NCI-H146 treated with DMSO at 0.1 percent for 48 hours (cell line): ENCODE data around the gene PIGQ.

ENCODE experiments used
- DNase-seq: peaks from one replicate; lab custom pipeline; 2025; ENCODE audit not compliant: unreplicated experiment; lab: John Stamatoyannopoulos, UW

Gene PIGQ

DNA sequence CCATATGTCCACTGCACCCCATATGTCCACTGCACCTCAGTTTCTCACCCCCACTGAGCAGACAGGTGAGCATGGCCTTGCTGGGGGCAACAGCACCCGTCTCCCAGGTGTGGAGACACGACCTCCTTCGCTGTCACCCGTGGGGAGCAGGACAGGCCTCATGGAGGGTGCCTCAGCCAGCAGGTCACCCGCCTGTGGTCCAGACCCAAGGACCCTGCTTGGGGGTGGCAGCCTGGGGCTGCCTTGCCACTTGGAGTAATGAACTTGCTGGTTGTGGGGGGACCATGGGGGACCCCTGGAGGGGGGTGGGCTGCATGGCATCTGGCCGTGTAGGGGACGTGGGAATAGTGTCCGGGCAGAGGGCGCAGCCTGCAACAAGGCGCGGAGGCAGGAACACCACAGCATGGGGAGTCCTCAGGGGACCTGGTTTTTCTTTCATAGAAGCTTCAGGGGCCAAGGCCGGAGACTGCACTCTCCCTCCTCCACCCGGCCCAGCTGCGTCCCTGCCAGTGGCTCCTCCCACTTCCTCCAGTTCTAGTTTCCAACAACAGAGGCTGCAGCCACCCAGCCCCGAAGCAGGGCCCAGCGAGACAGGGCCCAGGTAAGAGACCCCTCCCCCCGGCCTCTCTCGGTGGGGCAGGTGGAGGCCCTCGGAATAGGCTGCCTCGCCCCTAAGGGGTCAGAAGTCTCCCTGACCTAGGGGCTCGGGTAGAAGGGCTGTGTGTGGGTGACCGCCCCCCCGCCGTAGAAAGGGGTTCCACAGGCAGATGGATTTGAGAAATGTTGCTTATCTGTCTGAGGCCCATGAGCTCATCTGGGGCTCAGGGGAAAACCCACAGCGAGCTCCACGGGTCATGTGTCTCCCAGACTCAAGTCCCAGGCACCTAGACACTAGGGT is 3.0 kb upstream of the PIGQ start, which contains the start of gene NHLRC4:
Gene NHLRC4 (plus strand): TSS at position 531 of the 898 bp plus-strand sequence. CDS start 1,043 bp downstream, outside the sequence.
- DNase-seq, result peak; percentile 17

- DNase-seq, result no peak
Observed at GRCh38 chr16:567373-568256, 2.2 kb upstream of the PIGQ start.

DNA sequence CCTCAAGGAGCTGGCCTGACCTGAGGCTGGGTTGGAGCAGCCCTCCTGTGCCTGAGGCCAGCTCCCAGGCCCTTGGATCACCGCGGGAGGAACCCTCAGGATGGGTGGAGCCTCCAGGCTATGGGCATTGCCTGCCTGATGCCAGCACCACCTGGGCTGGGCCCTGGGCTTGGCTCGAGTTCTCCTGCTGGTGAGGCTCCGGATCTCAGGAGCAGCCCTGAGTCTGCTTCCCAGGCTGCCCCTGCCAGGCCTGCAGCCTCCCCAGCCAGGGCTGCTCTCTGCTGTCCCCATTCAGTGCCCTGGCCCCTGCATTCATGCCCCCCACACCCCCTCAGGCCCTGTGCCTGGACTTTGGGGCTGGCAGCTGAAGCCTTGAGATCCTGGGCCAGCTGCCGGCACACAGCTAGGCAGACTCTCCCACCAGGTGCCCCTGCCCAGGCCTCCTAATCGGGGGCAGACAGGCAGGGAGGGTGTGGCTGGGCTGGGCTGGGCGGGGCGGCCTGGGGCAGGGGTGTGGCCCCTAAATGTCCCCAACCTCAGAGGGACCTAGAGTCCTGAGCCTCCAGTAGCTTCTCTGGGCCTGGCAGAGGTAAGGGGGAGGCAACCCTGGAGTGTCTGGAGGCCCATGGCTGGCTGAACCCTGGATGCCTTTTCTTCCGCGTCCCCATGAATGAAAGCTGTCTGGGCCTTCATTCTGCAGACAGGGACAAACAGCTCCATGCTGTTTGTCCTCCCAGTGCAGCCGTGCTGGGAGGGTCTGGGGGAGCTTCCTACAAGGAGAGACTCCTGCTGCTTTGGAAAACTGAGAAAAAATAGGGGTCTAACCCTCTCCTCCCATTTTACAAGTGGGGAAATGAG is 1.1 kb upstream of the PIGQ start:
- DNase-seq, result no peak

- no peak for DNase-seq
Observed at GRCh38 chr16:572865-573650, 3.3 kb downstream of the PIGQ start.

DNA sequence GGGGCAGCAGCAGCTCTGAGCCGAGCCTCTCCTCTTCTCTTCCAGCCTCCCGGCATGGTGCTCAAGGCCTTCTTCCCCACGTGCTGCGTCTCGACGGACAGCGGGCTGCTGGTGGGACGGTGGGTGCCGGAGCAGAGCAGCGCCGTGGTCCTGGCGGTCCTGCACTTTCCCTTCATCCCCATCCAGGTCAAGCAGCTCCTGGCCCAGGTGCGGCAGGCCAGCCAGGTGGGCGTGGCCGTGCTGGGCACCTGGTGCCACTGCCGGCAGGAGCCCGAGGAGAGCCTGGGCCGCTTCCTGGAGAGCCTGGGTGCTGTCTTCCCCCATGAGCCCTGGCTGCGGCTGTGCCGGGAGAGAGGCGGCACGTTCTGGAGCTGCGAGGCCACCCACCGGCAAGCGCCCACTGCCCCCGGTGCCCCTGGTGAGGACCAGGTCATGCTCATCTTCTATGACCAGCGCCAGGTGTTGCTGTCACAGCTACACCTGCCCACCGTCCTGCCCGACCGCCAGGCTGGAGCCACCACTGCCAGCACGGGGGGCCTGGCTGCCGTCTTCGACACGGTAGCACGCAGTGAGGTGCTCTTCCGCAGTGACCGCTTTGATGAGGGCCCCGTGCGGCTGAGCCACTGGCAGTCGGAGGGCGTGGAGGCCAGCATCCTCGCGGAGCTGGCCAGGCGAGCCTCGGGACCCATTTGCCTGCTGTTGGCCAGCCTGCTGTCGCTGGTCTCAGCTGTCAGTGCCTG is 4.4 kb downstream of the PIGQ start:
- no peak for DNase-seq

DNA sequence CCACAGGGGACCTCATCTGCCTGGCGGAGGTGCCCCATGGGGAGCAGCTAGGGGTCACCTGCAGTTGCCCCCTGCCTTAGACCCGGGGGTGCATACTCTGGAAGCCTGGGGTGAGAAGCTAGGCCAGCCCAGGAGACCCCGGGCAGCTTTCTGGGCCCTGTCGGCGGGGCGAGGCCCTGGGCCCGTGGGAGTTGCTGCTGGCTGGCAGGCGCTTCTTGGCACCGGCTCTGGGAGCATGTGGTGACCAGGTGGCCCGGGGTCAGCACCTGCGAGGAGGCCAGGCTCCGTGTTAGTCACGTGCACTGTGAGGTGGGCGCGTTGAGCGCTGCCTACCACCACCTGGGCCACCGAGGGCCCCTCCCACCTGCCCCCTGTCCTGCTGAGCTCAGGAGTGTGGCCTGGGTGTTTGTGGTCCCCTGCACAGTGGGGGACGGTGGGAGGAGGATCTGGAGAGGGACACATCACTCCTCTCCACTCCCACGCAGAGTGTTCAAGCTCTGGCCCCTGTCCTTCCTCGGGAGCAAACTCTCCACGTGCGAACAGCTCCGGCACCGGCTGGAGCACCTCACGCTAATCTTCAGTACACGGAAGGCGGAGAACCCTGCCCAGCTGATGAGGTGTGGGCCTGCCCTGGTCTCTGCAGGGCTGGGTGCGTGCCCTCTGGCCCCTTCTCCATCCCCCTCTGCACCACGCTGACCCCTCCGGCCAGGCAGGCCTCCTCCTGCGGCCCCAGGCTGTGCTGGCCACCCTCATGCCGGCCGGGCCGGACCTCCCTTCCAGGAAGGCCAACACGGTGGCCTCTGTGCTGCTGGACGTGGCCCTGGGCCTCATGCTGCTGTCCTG is 5.8 kb downstream of the PIGQ start:
- no peak for DNase-seq

GRCh38 chr16:576197-576822 is 6.5 kb downstream of the PIGQ start:
- no peak for DNase-seq

DNA sequence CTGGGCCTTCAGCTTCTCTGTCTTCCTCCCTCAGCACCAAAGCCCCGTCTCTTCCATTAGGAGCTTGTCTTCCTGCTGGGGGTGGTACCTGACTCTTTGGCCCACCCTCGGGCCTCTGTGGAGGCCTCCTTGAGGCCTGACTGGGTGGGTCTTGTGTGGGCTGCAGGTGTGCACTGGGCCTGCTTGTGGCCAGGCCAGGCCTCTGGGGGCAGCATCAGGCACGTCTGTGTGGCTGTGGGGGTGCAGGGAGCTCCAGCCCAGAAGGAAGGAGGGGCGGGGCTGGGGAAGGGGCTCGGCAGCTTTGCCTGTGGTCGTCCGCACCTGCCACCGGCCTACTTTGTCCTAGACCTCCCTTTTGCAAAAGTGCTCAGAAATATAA is 7.0 kb downstream of the PIGQ start:
- DNase-seq, result no peak

DNA sequence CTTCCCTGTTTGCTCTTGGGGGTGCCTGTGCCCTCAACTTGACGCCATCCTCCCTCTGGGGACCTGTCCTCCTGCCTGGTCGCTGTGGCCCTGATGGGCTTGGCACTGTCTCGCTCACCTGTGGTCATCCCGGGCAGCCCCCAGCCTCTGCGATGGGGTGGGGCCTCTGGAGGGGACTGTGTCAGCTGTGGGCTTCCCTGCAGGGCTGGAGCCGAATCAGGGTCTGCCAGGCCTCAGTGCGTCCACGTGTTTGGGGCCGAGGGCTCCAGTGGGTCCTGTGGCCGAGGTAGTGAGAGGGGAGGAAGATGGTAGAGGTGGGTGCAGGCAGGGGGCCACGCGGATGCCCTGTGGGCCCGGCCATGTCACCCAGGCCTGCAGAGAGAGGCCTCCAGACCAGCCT is 8.0 kb downstream of the PIGQ start:
- DNase-seq, result no peak

DNA sequence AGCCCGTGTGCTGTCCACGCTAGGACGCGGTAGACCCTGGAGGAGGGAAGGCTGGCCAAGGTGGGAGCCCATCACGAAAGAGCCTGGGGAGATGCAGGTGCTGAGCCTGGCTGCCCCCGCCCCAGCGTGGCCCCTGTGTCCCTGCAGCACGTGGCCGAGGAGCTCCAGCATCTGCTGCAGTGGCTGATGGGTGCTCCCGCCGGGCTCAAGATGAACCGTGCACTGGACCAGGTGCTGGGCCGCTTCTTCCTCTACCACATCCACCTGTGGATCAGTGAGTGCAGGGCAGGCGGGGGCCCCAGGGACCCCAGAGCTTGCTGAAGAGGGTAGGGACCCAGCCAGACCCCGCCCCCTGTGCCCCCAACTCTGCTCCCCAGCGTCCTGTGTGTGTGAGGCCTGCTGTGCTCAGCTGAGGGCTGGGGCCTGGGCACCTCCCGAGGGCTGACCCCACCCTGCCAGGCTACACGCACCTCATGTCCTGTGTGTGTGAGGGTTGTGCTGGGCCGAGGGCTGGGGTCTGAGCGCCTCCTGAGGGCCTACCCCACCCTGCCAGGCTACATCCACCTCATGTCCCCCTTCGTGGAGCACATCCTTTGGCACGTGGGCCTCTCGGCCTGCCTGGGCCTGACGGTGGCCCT is 8.6 kb downstream of the PIGQ start:
- DNase-seq, result no peak

DNA sequence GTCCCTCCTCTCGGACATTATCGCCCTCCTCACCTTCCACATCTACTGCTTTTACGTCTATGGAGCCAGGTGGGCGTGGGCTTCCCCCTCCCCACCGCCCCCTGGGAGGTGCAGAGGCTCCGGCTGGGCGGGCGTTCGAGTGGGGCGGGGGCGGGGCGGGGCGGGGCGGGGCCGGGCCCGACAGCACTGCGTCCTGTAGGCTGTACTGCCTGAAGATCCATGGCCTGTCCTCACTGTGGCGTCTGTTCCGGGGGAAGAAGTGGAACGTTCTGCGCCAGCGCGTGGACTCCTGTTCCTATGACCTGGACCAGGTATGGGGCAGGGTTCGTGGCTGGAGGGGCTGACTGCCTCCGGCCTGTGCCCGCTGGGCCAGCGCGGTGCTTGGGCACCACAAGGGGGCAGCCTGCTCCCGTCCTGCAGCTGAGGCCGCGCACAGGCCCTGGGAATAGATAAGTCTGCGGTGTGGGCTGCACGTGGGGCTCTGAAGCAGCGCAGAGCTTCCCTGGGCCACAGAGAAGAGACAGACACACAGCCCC is 9.2 kb downstream of the PIGQ start:
- no peak for DNase-seq

GRCh38 chr16:580141-580945 is 10.6 kb downstream of the PIGQ start:
- DNase-seq, result no peak

DNA sequence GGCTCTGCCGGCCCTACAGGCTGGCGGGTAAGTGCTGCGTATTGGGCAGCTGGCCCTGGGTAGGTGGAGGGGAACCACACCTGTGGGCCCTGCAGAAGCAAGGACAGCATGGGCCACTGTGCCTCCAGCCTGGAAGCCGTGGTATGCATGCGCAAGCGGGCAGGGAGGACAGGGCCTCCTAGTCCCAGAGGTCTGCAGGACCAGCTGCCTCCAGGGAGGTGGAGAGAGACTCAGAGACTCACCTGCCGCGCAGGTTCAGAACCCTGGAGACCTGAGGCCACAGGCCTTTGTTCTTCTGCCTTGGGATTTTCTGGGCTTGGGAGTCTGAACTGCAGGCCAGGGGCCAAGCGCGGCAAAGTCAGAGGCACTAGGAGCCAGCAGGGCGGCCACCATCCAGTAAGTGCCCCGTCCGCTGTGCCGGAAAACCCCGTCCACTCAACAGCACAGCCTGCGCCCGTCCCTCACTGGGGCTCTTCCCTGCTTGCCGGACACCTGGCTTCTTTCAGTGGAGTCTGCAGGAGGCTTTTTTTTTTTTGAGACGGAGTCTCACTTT is 11.3 kb downstream of the PIGQ start:
- DNase-seq, result no peak

- no peak for DNase-seq
Observed at GRCh38 chr16:582218-582613, 12.4 kb downstream of the PIGQ start.

DNA sequence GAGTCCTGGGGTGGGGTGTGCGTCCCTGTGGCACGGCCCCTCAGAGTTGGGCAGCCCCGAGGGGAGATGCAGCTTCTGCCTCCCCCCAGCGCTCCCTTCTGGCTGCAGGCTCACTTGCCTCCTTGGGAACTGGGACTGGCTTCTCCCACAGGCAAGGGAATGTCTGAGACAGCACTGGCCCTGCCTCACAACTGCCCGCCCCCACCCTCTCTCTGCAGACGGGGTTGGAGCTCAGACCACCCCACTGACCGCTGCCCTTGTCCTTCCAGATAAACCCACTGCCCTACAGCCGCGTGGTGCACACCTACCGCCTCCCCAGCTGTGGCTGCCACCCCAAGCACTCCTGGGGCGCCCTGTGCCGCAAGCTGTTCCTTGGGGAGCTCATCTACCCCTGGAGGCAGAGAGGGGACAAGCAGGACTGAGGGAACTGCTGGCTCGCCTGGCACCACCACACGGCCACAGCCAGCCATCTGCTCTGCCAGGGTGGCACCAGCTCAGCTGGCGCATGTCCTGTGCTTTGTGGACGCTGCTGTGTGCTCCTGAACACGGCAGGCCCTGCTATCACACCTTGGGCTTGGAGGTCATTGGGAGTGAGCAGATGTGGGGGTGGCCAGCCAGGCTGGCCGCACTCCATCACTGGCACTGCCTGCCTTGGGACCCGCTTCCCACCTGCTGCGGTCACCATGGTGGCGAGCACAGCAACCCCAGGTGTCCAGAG is 13.0 kb downstream of the PIGQ start:
- DNase-seq, result no peak

DNA sequence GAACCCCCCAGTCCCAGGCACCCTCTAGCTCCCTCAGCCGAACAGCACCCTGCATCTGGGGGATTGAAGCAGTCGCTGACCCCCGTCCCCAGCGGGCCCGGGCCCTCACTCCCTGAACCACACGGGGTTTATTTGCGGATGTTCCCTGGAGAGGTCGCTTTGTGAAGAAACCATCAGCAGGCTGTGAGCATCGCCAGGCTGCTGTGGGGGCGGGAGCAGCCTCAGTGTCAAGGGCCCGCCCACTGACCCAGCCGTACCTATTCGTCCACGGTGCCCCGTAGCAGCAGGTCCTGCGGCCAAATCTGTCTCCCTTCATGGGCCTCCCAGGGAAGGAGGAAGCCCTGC is 13.7 kb downstream of the PIGQ start:
- no peak for DNase-seq
